Stomach (tissue), 9 donors: ENCODE measurements around the gene NCAPH2. TPM values are rescaled to one million over a fixed set of nuclear protein-coding genes. Genes with fewer than 3 reads are reported as not detected.

Experiments
- DNase-seq, 2 donors: peaks; one replicate each; pipeline versions ENCODE4 v3.0.0 to v3.0.0-alpha.2; 2013 to 2019
- H3K27ac ChIP-seq, 5 donors: fragments of 200-600 bp in 4 of 5; sonication (generic) in 4 of 5; one replicate each; pipeline ENCODE4 v1.5.1; 2013 to 2019; ENCODE audit warnings: mild to moderate bottlenecking in 1 of 5, moderate library complexity in 1 of 5
- H3K27me3 ChIP-seq, 3 donors: fragments of 200-600 bp; sonication (generic); one replicate each; pipeline ENCODE4 v1.5.1; 2017 to 2019; ENCODE audit warnings: mixed run types in 1 of 3
- H3K36me3 ChIP-seq, 4 donors: fragments of 200-600 bp; sonication (generic); 1 replicate in 3 of 4; 2 replicates in 1 of 4; pipeline ENCODE4 v1.5.1; 2016 to 2019
- H3K4me1 ChIP-seq, 4 donors: fragments of 200-600 bp; sonication (generic); one replicate each; pipeline ENCODE4 v1.5.1; 2016 to 2019
- H3K4me3 ChIP-seq, 4 donors: fragments of 200-600 bp; sonication (generic) in 3 of 4; one replicate each; pipeline ENCODE4 v1.5.1; 2016 to 2019; ENCODE audit warnings: mild to moderate bottlenecking in 1 of 4
- H3K9me3 ChIP-seq, 4 donors: fragments of 200-600 bp; sonication (generic); one replicate each; pipeline ENCODE4 v1.5.1; 2016 to 2019
- CTCF ChIP-seq, 7 experiments: fragments of 450-650 bp in 4 of 7; fragments of 200-600 bp in 3 of 7; sonication (generic) in 3 of 7; IDR thresholded peaks; one replicate each; pipeline ENCODE4 v1.5.1; 2016 to 2019; ENCODE audit warnings: antibody characterized with exemption in 7 of 7, control low read depth in 2 of 7, mild to moderate bottlenecking in 1 of 7
- EP300 ChIP-seq: sonication (generic); formaldehyde crosslinking; IDR thresholded peaks from one replicate; pipeline ENCODE4 v1.6.1; 2017; ENCODE audit warnings: antibody characterized with exemption
- POLR2A ChIP-seq, 4 donors: fragments of 450-650 bp; IDR thresholded peaks; one replicate each; pipeline ENCODE4 v1.6.1; 2016; ENCODE audit warnings: antibody characterized with exemption in 4 of 4, control low read depth in 2 of 4, mild to moderate bottlenecking in 1 of 4, moderate library complexity in 1 of 4
- POLR2AphosphoS5 ChIP-seq, 3 donors: sonication (generic); formaldehyde crosslinking; IDR thresholded peaks; one replicate each; pipeline ENCODE4 v1.6.1; 2016; ENCODE audit warnings: antibody characterized with exemption in 3 of 3
- WGBS, 5 donors: extraction: QIAGEN DNeasy Blood & Tissue Kit in 3 of 5; methylation state at CpG; one replicate each; pipeline versions ENCODE4 v1.1.5 to v1.1.7; 2013 to 2018; 5-methylcytosine and 5-hydroxymethylcytosine counted together
- intact Hi-C: fragments of 100-400 bp; cut with DNase I; formaldehyde crosslinking; loops from one replicate; pipeline ENCODE4 v1.15.1; 2023; ENCODE audit warnings: low total_unique reads
- polyA plus RNA-seq, 3 donors: library from polyadenylated mRNA; stranded (reverse); fragments of 200-250 nt; gene quantifications; one replicate each; pipeline ENCODE4 v1.2.3, GENCODE V29; 2013
- total RNA-seq, 5 donors: library from RNA; depleted of rRNA; stranded (reverse); fragments of >200 nt; gene quantifications; one replicate each; pipeline versions ENCODE4 v1.1.0 to v1.2.3, GENCODE V29; 2014 to 2016
- donor health status: healthy with polysubstance abuse.
- donor health status: Bipolar disorder and iron deficiency.
- donor health status: healthy.

Gene NCAPH2
- total and polyA plus RNA-seq, 8 donors: 12.9 to 47.9 (median 30.4) TPM

GRCh38 chr22:50527921-50528681 lies 20.1 kb downstream of the NCAPH2 start:
- intact Hi-C loops: no loop called here
- H3K4me3 ChIP-seq: peak overlapping the region in 2 of 4 donors; percentile 53 to 80
- no peaks in the 10 kb centered on the region for H3K9me3 ChIP-seq
- no peak for DNase-seq
- H3K27me3 ChIP-seq: peaks cover 0 to 39% (median 0%) of the 10 kb centered on the region in 3 donors
- TF ChIP-seq CTCF (IDR thresholded peaks at IDR 0.05) (no peak), POLR2AphosphoS5 (IDR thresholded peaks at IDR 0.05) (no peak), POLR2A (IDR thresholded peaks at IDR 0.05) (no peak), EP300 (no peak)
- H3K4me1 ChIP-seq: peaks cover 68 to 90% (median 84%) of the 10 kb centered on the region in 4 donors
- H3K27ac ChIP-seq: peak overlapping the region in 4 of 5 donors; percentile 92 to 98 (median 94)
- H3K36me3 ChIP-seq: peaks cover 8 to 12% (median 12%) of the 10 kb centered on the region in 4 donors
- 90 to 92% (median 92%) methylated on average over 15 to 18 of the region's 18 CpGs for WGBS, 5 donors

GRCh38 chr22:50528682-50529415 lies 20.8 kb downstream of the NCAPH2 start:
- peaks cover under 1 to 5% (median 4%) of the 10 kb centered on the region in 4 donors for H3K36me3 ChIP-seq
- peak overlapping the region; percentile 92 to 98 (median 93) for H3K27ac ChIP-seq
- 57 to 75% (median 60%) methylated on average over 4 to 15 of the region's 15 CpGs for WGBS, 5 donors
- DNase-seq: peak in 1 of 2 donors; percentile 38
- TF ChIP-seq EP300: no peak
- no peak for TF ChIP-seq CTCF (IDR thresholded peaks at IDR 0.05)
- TF ChIP-seq POLR2AphosphoS5 (IDR thresholded peaks at IDR 0.05): no peak
- TF ChIP-seq POLR2A (IDR thresholded peaks at IDR 0.05): no peak
- H3K4me3 ChIP-seq: peak overlapping the region; percentile 53 to 80 (median 57)
- peaks cover 0 to 45% (median 0%) of the 10 kb centered on the region in 3 donors for H3K27me3 ChIP-seq
- H3K9me3 ChIP-seq: no peaks in the 10 kb centered on the region
- peaks cover 67 to 90% (median 81%) of the 10 kb centered on the region in 4 donors for H3K4me1 ChIP-seq
- intact Hi-C loops: no loop called here

GRCh38 chr22:50529416-50529896 lies 21.4 kb downstream of the NCAPH2 start:
- intact Hi-C loops: no loop called here
- WGBS, 5 donors: 2 to 23% (median 20%) methylated on average over 30 to 50 of the region's 50 CpGs
- Histone ChIP-seq H3K36me3 (no peaks in the 10 kb centered on the region), H3K4me1 (peaks cover 61 to 90% (median 74%) of the 10 kb centered on the region in 4 donors), H3K4me3 (peak overlapping the region; percentile 53 to 80 (median 57)), H3K27me3 (peaks cover 0 to 51% (median 0%) of the 10 kb centered on the region in 3 donors), H3K27ac (peak overlapping the region; percentile 92 to 98 (median 93)), H3K9me3 (no peaks in the 10 kb centered on the region)
- DNase-seq: peak in 1 of 2 donors; percentile 57
- TF ChIP-seq EP300 (no peak), CTCF (IDR thresholded peaks at IDR 0.05) (no peak), POLR2AphosphoS5 (IDR thresholded peaks at IDR 0.05) (no peak), POLR2A (IDR thresholded peaks at IDR 0.05) (no peak)

GRCh38 chr22:50529897-50530579 lies 22.0 kb downstream of the NCAPH2 start, which contains the start of gene TYMP:
TSS of gene TYMP (minus strand) at chr22:50530012. CDS start at chr22:50529709, 303 bp downstream.
- H3K4me1 ChIP-seq: peaks cover 56 to 84% (median 69%) of the 10 kb centered on the region in 4 donors
- WGBS, 5 donors: 0 to 3% (median 1%) methylated on average over 30 to 92 of the region's 92 CpGs
- intact Hi-C loops: no loop called here
- TF ChIP-seq POLR2AphosphoS5 (IDR thresholded peaks at IDR 0.05): peak in 2 of 3 donors; percentile 91 to 94
- peak in 1 of 4 donors; percentile 38 for TF ChIP-seq POLR2A (IDR thresholded peaks at IDR 0.05)
- no peak for TF ChIP-seq EP300
- TF ChIP-seq CTCF (IDR thresholded peaks at IDR 0.05): no peak
- no peaks in the 10 kb centered on the region for H3K9me3 ChIP-seq
- DNase-seq: peak; percentile 86 to 91
- peak within 1 kb of the TSS; percentile 92 to 98 (median 93) for H3K27ac ChIP-seq
- H3K4me3 ChIP-seq: peak within 1 kb of the TSS; percentile 53 to 80 (median 57)
- H3K36me3 ChIP-seq: no peaks in the 10 kb centered on the region
- peaks cover 0 to 55% (median 0%) of the 10 kb centered on the region in 3 donors for H3K27me3 ChIP-seq
